ENCODE results near the gene ZNF292.

GRCh38 chr6:87261534-87261933 is 106.2 kb downstream of the ZNF292 start:
- TF ChIP-seq CTCF (IDR thresholded peaks at IDR 0.05; ENCODE audit: low read depth, low read length, poor library complexity, severe bottlenecking) = no peak
- TF ChIP-seq EZH2phosphoT487 (IDR thresholded peaks at IDR 0.05; ENCODE audit: borderline replicate concordance, low read length) = no peak
